ENCODE data around the gene UMODL1. TPM values are rescaled to one million over a fixed set of nuclear protein-coding genes. Genes with fewer than 3 reads are reported as not detected.

Gene UMODL1
- total and polyA plus RNA-seq, 10 of the 15 experiments (the other 5 are each of a cell fraction or from before 2014, with no cell fraction given), result 0.01 to 0.11 (median 0.03) TPM; not detected in 5

- no peaks in the 10 kb centered on the region for H3K4me1 ChIP-seq (ENCODE audit: control insufficient read depth, insufficient read depth, low read length)
- H3K79me2 ChIP-seq (ENCODE audit: control insufficient read depth, insufficient read depth, low read length), result no peaks in the 10 kb centered on the region
- no peak for ATAC-seq
- RAD21 ChIA-PET (ENCODE audit: unreplicated experiment), result no interaction called here
- H3K4me3 ChIP-seq, result no peak overlapping the region
- H3K27ac ChIP-seq (ENCODE audit: control insufficient read depth, insufficient read depth), result no peak overlapping the region
- WGBS (ENCODE audit: insufficient coverage, insufficient replicate concordance, low lambda C conversion rate, missing lambda C conversion rate), result 45% methylated on average over 9 of the region's 9 CpGs
- H3K9me3 ChIP-seq (replicated peaks; ENCODE audit: control insufficient read depth, insufficient read depth, low read length), result no peaks in the 10 kb centered on the region
- FAIRE-seq, result no peak
- no peak for DNase-seq (ENCODE audit: low read depth, low spot score)
- no TSS peak for BruUV-seq (replicated peaks)
- SMC1A ChIA-PET (ENCODE audit: uncharacterized antibody, unreplicated experiment), result no interaction called here
- in situ Hi-C loops (cut with MboI), result loop anchor here (10.0 kb wide), 1 partner anchor 62 kb away; no protein-coding TSS in a partner anchor
- CTCF ChIA-PET, result interaction anchor here (0.9 kb wide), 1 partner anchor 75 kb away, joined by 3 read pairs; no protein-coding TSS in a partner anchor
- H4K20me1 ChIP-seq (ENCODE audit: control insufficient read depth, insufficient read depth), result no peaks in the 10 kb centered on the region
- H3K36me3 ChIP-seq (ENCODE audit: control insufficient read depth in 2 of 2, insufficient read depth in 2 of 2, low read length in 1 of 2), result no peaks in the 10 kb centered on the region
- intact Hi-C loops (cut with micrococcal nuclease; ENCODE audit: unreplicated experiment), result no loop called here
- POLR2A ChIA-PET, result interaction anchor here (0.8 kb wide), 1 partner anchor 22 kb away, joined by 3 read pairs; no protein-coding TSS in a partner anchor
- no peak overlapping the region for H3K9ac ChIP-seq (ENCODE audit: control insufficient read depth, insufficient read depth, low read length)
- H2AFZ ChIP-seq (ENCODE audit: control insufficient read depth, low read depth, low read length), result no peak overlapping the region
- no peak for TF ChIP-seq SPI1 (IDR thresholded peaks at IDR 0.05; ENCODE audit: borderline replicate concordance, insufficient read depth, low read depth, low read length)
- no peak for TF ChIP-seq PRDM15 (CRISPR knock-in tag; IDR thresholded peaks at IDR 0.05)
- TF ChIP-seq GABPA (IDR thresholded peaks at IDR 0.05; ENCODE audit: low read depth), result no peak
- no peak for TF ChIP-seq EZH2 (IDR thresholded peaks at IDR 0.05; ENCODE audit: borderline replicate concordance, control insufficient read depth, low read depth, low read length)
- no peak for TF ChIP-seq BMI1 (IDR thresholded peaks at IDR 0.05; ENCODE audit: borderline replicate concordance)
- no peak for TF ChIP-seq MEF2B (IDR thresholded peaks at IDR 0.05; ENCODE audit: partially characterized antibody, poor library complexity, severe bottlenecking)
- no peak for TF ChIP-seq CEBPZ (IDR thresholded peaks at IDR 0.05; ENCODE audit: low read depth, low read length)
- no peak for TF ChIP-seq REST (IDR thresholded peaks at IDR 0.05; ENCODE audit: low read depth, low read length)
- TF ChIP-seq ESRRA (IDR thresholded peaks at IDR 0.05; ENCODE audit: low read length), result no peak
- TF ChIP-seq KAT2A (conservative IDR thresholded peaks at IDR 0.05; ENCODE audit: control insufficient read depth, low read depth, low read length), result no peak
- TF ChIP-seq NRF1 (conservative IDR thresholded peaks at IDR 0.05; ENCODE audit: low read depth, low read length), result no peak
- TF ChIP-seq ZBED1 (IDR thresholded peaks at IDR 0.05; ENCODE audit: borderline replicate concordance), result no peak
- no peak for TF ChIP-seq SMAD1 (IDR thresholded peaks at IDR 0.05; ENCODE audit: low read depth, partially characterized antibody)
- H3K27me3 ChIP-seq (replicated peaks in 1 of 2; ENCODE audit: control insufficient read depth in 2 of 2, insufficient read depth in 2 of 2, low read length in 1 of 2), result no peaks in the 10 kb centered on the region; a peak in 2 of 4 replicates
- H3K4me2 ChIP-seq (ENCODE audit: control insufficient read depth, insufficient read depth), result no peak overlapping the region
Measured at GRCh38 chr21:42042651-42043050, 28.5 kb upstream of the UMODL1 start.

All from GM12878 (cell line).